NOMO-1 treated with DMSO at 0.1 percent for 48 hours (cell line): ENCODE data around the gene DCDC2C.
"Not testable (repeated sequence)": the region's sequence is repeated elsewhere in the genome, so short reads cannot be mapped to it uniquely, and the experiment has no call there.

Experiments
- DNase-seq: peaks from one replicate; lab custom pipeline; 2025; ENCODE audit not compliant: unreplicated experiment; lab: John Stamatoyannopoulos, UW

The DCDC2C gene

DNA sequence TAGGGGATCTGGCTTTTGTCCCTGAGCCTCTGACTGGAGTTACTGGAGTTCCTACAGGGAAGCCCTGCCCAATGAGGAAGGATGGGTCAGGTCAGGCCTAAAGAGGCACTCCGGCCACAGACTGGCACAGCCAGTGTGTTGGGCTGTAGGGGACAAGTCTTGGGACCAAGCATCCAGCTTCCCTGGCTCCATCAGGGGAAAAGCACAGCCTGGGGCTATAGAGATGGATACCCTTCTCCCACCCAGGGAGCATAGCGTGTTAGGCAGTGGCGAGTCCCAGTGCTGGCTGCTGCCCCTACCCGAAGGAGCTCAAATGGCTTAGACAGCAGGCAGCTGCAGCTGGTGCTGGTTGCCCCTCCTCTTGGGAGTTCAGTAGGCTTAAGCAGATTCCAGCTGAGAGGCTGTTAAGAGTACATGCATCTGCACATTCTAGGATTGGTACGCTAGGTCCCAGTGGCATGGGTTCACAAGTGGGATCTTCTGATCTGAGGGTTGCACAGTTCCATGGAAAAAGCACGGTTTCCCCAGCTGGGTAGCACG, 111.4 kb downstream of the DCDC2C start:
- DNase-seq, result no peak

DNA sequence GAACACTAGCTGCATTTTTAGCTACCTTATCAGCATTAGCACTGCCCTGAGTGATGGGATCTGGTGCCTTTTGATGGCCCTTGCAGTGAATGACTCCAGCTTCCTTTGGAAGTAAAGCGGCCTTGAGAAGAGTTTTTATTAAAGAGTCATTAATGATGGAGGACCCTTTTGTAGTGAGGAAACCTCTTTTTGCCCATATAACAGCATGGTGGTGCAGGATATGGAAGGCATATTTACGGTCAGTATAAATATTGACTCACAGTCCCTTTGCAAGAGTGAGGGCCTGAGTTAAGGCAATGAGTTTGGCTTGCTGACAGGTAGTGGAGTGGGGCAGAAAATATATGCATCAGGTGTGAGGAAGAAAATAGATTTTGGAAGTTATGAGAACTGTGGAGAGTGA, 113.8 kb downstream of the DCDC2C start:
- not testable (repeated sequence) for DNase-seq

DNA sequence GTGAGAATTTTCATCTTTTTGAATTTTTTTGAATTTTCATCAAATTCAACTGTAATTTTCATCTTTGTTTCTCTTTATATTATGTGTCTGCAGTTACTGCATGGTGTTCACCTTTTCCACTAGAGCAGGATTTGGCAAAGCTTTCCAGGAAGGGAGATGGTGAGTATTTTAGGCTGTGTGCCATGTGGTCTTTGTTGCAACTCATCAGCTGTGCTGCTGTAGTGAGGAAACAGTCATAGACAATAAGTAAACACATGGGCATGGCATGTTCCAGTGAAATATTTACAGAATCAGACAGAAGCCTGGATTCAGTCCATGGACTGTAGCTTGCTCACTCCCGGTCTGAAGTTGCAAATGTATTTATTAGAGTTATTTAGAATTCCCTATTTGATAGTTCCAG, 120.4 kb downstream of the DCDC2C start:
- no peak for DNase-seq

DNA sequence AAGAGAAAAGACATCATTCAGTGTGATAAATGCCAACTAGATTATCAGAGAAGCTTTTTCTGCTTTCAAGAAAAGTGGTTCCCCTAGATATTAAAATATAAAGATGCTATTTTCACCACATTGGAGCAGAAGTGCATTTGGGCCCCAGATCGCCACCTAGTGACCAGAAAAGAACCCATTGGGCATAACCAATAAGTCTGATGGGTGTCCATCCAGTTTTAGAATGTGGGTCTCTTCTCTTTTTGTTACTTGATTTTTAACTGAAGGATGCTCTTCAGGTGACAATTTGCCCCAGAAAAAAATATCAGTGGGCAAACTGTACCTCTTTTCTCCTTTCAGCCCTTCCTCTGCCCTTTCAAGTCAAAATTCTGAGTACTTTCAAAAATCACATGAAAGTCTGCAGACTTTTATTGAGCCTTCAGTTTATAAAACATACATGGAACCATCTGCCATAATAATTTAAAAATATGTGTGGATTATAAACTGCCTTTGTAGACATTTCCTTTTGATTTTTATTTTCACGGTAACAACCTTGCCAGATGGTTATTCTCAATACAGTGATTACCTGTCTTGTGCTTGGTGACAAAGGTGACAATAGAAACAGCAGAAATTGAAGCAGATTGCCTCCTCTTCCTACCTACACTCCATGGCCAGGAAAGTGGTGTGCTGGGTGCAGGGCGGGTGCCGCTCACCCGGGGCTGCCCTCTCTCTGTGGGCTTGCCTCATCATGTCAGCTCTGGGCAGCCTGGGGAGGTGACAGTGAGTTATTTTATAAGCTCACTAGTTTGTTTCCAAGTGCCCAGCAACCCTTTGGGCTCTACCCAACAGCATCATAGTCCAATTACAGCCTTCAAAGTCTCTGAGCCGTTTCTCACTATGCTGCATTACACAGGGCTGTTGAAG, 124.5 kb downstream of the DCDC2C start:
- DNase-seq, result no peak

DNA sequence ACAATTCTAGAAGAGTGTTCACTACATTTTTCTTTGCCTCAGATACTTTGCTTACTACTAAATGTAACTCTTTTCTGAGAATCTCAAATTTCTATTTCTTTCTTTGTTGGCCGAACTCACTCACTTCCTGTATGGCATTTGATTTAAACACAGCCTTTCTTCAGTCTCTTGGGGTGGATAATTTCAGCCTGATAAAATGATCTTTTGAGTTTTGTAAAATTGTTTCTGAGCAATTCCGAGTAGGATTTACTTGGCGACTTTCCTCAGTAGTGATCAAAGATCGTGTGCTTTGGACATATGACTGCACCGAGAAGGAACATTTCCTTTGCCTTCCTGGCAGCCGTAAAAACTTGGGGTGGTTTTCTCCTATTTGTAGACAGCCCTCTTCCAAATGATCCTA, 127.4 kb downstream of the DCDC2C start:
- no peak for DNase-seq

DNA sequence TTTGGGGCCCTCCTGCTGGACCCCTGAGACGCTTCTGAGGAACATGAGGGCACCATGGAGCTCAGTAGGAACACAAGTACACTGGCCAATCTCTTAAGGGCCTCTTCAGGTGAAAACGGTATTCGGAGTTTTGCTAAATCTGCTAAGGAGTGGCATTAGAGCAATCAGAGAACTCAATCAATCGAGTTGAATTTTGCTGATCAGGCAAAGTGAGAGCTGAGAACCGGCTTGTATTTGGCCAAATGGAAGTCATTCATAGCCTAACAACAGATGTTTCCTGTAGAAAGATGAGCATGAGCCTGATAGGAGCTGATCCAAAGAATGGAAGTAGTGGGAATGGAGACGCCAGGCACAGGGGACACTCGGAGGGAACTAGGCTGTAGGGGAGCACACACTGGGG, 133.7 kb downstream of the DCDC2C start:
- no peak for DNase-seq

DNA sequence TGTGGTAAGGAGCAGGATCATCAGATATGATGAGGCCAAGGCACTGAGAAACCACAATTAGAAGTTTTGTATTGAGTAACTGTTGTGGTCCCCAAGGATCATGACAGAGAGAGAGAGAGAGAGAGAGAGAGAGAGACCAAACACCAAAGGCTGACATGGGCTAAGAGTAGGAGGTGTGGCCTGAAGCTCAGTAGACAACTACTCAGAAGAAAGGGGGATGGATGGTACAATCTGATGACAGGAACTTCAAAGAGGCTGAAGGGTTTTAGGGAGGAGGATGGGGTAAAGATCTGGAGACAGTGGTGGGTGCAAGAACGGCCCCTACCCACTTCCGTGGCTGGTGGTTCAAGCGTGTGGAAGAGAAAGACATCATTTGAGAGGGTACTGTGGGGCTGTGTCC, 135.0 kb downstream of the DCDC2C start:
- DNase-seq, result no peak

DNA sequence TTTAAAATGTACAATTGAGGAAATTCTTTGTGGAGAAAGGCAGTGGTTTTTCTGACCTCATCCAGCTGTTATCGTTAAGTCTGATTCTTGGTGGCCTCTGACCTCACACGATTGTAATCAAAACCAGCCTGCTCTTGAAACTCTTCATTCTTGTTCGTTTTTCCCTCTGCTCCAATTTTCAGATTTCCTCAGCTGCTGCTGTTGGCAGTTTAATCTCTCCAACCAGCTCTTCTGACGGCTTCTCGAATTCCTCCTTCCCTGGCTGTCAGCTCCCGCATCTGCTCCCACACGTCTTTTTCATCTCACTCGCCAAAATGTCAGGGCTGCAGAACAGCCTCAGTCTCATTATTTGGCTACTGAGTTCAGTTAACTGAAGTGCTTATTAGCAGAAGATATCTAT, 136.1 kb downstream of the DCDC2C start:
- DNase-seq, result no peak

DNA sequence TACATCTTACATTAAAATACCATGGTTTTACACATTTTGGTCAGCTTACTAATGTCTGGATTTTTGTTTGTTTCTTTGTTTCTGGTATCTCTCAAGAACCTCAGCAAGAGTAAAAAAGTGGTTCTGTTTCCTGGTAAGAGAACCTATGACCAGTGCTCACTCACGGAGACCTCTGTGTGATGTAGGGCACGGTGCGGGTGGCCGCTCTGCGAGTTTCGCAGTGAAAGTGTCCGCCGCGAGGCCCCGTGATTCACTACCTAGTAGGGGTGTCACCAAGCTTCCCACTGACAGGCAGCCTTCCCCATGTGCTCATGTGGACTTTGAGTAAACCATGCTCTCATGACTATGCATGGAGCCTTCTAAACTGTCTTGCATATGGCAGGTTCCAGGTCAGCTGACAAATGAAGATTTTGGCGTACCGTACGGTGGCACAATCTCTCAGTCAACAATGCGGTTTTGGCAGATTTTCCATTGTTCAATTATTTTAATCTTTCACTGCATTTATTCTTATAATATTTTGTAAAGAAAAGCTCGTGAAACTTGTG, 137.3 kb downstream of the DCDC2C start:
- no peak for DNase-seq

DNA sequence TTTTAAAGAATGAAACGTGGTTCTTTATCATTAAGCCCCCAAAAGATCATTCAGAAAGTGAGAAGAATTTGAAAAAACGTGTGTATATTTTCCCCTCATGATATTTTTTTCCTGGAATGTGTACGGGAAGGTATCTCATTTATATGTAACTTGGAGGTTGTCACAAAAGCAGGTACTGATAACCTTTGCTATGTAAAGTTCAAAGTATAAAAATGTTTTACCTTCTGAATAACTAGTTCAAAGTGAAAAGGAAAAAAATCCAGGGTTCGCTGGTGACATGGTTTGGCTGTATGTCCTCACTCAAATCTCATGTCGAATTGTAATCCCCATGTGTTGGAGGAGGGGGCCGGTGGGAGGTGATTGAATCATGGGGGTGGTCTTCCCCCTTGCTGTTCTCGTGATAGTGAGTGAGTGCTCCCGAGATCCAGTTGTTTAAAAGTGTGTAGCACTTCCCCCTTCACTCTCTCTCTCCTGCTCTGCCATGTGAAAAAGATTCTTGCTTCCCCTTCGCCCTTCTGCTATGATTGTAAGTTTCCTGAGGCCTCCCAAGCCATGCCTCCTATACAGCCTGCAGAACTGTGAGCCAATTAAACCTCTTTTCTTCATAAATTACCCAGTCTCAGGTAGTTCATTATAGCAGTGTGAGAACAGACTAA, 144.2 kb downstream of the DCDC2C start:
- DNase-seq, result no peak

DNA sequence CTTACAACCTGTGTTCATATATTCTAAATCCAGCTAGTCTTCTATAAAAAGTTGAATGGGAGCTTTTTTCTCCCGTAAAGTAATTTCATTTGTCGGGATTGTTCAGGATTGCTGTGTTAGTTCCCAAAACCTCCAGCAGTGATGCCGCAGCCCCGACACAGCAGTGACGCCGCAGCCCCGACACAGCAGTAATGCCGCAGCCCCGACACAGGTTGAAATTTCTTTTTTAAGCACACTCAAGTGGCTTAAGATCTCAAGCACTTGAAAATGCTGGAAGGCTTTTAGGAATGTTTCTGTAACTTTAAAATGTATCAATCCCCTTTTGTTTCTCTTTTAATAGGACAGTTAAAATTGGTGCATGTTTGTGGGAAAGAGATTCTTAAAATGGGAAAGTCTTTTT, 145.4 kb downstream of the DCDC2C start:
- DNase-seq, result no peak

DNA sequence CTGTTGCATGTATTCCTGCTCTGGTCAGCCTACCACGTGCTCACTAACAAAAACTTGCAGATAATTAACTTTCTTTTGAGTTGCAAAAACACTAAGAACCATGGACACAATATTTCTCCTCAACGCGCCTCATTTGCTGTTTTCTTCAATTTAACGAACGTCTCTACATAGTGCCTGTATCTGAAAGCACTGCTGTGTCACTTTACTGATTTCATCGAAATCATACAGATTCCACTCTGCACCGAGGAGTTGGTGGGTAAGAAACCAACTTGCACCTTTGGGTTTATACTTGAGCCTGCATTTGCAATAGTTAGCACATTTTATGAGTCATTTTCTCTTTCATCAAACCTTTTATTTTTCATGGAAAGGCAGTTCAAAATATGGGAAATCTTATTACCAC, 145.8 kb downstream of the DCDC2C start:
- no peak for DNase-seq

DNA sequence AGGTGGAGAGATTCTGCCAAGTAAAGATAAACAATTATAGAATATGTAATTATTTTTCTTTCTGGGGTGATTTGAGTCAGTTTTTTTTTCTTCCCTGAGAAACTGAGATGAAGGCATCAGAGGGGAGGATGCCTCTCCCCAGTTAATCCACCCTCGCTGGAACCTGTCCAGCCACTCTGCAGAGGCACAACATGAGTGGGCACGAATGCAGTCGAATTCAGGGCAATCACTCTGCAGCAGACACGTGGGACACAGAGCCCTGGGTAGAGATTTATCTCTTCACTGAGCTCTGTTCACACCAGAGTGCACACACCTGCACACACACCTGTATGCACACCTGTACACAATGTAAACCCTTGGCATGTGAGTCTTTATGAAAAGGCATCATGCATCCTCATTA, 154.2 kb downstream of the DCDC2C start:
- no peak for DNase-seq

DNA sequence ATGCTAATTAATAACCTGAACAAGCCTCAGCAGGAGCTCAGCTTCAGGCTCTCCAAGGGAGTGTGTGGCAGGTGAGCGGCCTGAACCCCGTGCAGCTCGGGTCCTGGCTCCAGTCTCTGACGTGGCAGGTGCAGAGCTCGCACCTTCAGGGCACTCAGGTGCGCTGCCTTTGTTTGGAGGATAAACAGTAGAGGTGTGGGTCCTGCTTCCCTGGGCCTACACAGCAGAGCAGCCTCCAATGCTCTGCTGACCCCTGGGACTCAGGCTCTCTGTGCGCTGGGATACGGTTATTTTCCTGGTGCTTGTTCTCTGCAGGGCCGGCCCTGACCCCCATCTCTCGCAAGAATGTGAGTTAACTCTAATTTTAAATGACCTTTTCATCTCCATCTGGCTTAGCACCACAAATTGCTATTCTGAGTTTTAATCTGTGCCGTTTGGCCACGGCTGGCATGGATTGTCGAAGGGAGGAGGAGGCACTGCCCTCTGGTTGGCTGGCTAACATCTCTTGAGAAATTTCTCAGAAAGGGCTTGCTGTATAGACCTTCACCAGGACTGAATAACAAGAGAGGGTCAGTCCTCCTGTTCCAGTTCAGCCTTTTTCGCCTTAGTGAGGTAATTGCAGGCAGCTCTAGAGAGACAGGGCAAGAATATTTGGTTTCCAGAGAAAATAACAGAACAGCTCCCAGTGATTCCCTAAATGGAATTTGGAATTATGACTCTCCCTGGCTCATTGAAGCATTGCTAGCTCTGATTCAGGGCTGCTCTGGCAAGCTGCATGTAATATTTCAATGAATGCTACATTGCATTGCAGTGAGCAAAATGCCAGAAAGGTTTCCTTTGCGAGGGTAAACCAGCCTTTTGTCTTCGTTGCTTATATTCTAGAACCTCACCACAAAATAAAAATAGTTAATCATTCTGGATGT, 161.8 kb downstream of the DCDC2C start:
- no peak for DNase-seq

DNA sequence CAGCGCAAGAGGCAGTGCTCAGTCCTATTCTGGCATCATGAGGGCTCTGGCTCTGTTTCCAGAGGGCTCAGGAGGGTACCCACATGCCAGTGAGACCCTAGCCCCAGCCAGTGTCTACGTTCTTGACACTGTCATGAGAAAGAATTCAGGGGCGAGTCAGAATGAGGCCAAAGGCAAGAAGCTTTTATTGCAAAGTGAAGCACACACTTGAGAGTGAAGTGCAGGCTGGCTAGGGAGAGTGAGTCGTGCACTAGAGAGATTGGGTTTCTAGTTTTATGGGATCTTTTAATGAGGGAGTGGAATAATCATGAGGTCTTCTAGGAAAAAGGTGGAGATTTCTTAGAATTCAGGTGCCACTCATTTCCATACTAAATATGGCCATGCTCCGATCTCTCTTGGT, 164.1 kb downstream of the DCDC2C start:
- DNase-seq, result no peak

DNA sequence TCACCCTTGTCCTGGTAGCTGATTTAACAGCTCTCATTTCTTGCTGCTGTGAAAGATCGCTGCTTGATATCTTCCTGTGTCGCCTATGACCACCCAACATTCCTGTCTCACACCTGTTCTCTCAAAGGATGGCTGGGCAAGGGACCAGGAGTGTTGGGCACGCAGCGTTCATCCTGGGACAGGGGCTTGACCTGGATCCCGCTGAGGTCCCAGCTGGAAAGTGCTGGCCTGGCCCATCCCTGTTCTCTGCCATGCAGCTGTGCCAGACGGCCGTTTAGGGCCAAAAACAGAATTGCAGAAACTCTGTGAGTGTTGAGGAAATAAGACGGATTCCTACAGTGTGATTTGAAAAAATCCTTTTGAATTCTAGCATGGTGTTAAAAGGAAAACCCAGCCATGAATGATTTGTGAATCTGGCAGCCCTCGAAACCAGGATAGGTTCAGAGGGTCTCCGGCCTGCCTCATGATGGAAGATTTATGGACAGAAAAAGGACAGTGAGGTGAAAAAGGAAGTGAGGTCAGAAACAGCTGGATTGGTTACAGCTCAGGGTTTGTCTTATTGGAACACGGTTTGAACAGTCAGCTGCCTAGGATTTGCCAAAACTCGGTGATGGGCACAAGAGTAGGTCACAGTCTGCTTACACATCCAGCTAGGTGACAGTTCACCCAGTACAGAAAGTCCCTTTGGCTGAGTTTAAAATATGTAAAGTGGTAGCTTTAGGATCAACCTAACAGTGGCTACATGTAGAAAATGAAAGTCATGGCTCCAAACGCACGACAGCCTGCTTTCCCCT, 164.8 kb downstream of the DCDC2C start:
- no peak for DNase-seq

DNA sequence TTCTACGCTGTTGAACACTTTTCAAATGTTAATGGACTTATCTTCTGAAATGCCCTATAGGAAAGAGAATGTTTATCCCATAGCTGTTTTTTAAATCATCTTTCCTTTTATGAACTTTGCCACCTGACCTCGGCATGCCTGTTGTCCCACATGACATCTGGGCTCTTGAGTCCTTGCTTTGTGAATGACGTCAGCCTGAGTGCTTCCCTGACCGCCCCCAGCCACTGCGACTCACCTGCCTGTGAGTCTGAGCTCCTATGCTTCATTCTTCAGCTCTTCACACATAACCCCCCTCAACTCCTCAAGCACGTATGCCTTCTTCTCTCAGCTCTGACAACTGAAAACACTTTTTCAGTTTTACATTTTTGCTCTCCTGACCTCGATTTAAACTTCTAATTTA, 166.8 kb downstream of the DCDC2C start:
- DNase-seq, result no peak

DNA sequence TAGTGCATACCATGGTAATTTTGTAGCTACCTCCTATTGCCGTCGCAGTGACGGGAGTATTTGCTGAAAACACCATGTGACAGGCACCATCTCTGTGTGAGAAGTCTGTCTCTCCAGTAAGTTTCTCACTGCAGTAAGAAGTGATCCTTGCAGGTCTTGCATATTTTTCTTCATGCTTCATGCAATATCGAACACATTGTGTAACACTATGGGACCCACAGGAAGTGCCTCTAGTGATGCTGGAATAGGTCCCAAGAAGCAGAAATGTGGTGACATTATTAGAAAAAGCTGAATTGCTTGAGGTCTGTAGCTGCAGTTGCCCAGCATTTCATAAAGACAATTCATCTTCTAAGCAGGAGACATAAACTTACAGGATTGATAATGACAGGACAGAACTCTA, 167.6 kb downstream of the DCDC2C start:
- no peak for DNase-seq

DNA sequence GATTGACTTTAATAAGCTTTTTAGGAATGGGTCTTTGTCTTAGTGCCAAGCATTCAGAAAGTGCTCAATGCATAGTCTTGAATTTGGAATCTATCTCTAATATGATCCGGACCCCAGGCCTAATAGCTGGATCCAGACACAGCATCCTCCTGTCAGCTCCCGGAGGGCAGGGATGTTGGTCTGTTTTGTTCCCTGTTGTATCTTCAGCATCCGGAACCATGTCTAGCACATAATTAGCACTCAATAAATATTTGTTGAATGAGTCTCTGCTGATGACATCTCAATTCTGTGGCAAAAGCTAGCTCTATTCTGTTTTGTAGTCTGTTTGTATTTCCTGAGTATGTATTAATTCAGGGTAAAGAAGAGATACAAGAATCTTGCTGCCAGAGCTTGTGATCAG, 169.1 kb downstream of the DCDC2C start:
- DNase-seq, result no peak

DNA sequence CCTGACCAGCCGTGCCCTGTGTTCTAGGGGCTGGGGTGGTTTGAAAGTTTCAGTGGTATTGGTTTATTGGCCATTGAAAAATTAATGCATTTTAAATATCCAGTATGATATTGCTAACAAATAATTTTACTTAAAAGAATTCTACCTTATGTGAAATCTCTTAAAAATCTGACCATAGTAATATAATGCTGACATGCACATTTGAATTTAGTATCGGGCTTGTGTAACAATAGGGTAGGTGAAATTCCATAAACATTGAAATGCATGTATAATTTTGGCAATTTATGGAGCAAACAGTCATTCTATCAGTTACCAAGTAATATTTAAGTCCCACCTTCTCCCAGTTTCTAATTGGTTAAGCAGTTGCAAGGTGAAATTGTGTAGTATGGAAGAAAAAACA, 170.5 kb downstream of the DCDC2C start:
- no peak for DNase-seq
